HG03103 (cell line): ENCODE measurements around the gene DDX10.
"Not testable (repeated sequence)": the region's sequence is repeated elsewhere in the genome, so short reads cannot be mapped to it uniquely, and the experiment has no call there.

Experiments used
- ATAC-seq: cut with Tn5 transposase; IDR thresholded peaks from one replicate; pipeline ENCODE4 v1.9.1; 2021; ENCODE audit warnings: low read depth; ENCODE audit not compliant: unreplicated experiment

The DDX10 gene

GRCh38 chr11:108807262-108807661, 142.4 kb downstream of the DDX10 start:
- ATAC-seq, result no peak

DNA sequence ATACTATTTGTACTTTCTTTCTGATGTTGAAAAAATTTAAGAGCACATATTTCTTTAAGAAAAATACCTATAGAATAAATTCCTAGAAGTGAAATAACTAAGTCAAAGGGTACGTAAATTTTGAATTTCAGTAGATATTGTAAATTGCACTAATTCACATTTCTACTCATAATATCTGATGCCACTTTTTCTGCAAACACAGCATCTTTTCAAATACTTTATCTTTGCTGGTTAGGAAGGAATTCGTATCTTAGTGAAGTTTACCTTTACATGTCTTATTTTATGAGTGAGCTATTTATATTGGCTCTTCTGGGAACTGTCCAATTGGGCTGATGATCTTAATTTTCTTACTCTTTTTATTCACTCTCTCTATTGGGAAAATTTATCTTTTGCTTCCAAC, 148.2 kb downstream of the DDX10 start:
- no peak for ATAC-seq

DNA sequence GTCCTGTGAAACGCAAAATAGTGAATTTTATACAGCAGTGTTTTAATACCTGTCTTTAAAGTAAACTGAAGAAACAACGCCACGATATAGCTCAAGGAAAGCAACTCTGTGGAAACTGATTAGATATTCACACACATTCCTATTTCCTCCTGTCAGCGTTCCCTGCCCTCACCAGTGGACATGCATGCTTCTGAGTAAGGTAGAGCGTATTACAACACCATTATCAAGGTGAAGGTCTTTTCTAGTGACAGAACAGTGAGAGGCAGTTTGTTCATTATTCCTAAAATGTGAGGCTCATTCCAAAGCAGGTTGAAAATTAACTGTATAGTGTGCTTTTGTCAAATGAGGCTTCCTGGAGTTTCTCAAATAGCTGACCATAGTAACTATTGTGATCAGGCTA, 153.1 kb downstream of the DDX10 start:
- no peak for ATAC-seq

DNA sequence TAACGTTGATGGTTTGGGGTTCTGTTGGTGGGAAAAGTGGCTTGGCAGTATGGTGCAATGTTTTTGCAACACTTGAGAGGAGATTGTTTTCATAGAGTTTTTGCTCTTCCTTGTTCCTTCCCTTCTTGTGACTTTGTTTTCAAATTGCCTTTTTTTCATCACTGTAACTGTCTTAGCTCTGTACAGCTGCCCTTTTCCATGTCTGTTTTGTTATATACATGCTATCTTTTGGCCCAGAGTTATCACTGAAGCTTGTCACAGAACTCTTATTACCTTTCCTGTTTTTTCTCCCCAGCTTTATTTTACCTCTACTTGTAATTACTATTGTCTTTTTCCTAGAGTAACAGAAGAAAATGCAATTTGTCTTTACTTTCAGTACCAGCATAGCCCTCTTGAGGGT, 154.1 kb downstream of the DDX10 start:
- ATAC-seq, result no peak

DNA sequence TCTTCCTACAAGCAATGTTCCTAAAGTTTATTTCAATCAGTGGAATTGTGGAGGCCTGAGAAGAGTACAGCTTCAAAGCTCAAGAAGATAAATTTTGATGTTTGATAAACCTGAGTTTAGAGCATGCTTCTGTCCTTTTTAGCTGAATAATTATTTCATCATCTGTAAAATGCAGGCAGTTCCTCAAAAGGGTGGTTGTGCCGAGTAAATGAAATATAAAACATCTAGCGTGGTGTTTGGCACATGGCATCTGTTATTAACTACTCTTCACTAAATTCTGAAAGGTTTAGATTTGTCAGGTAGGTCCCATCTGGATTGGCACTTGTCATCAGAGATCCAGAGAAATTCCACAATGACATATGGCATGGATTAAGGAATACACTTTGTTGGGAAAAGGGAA, 155.1 kb downstream of the DDX10 start:
- ATAC-seq, result no peak

DNA sequence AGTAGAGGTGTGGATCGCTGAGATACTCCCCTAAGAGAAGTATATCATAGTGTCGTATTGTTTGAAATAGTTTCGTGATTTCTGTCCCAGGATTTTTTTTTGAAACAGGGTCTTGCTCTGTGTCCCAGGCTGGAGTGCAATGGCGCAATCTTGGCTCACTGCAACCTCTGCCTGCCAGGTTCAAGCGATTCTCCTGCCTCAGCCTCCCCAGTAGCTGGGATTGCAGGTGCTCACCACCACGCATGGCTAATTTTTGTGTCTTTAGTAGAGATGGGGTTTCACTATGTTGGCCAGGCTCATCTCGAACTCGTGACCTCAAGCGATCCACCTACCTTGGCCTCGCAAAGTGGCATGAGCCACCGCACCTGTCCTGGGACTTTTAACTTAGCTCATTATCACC, 159.1 kb downstream of the DDX10 start:
- ATAC-seq, result not testable (repeated sequence)

DNA sequence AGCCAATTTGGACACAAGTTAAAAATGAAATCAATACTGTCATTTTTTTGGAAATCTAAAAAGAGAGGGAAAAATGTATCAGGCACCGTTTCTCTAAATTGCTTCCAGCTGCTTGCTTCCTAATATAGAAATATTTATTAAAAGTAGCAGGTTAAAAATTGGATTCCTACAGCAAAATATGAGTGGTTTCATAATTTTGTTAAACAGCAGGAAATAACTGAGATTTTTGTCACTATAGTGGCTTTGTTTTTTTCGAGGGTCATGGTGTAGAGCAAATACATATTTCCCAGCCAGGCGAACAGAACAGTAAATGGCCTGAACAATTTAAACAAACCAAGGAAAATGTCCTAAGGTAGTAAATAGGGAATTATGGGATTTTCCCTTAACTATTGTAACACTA, 159.7 kb downstream of the DDX10 start:
- ATAC-seq, result no peak

- ATAC-seq, result no peak
These were observed 160.5 kb downstream of the DDX10 start for GRCh38 chr11:108825381-108825780.

GRCh38 chr11:108826136-108826535, 161.3 kb downstream of the DDX10 start:
- no peak for ATAC-seq

GRCh38 chr11:108835624-108836023, 170.8 kb downstream of the DDX10 start:
- ATAC-seq, result no peak

DNA sequence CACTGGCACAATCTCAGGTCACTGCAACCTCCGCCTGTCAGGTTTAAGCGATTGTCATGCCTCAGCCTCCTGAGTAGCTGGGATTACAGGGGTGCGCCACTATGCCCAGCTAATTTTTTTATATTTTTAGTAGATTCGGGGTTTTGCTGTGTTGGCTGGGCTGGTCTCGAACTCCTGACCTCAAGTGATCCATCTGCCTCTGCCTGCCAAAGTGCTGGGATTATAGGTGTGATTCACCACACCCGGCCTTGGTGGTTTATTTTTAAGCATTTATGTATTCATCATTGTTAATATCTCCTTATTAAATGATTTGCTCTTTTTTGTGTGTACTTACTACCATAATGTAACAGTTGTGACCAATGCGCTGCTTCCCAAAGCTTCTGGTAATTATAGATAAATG, 171.7 kb downstream of the DDX10 start:
- ATAC-seq, result no peak

DNA sequence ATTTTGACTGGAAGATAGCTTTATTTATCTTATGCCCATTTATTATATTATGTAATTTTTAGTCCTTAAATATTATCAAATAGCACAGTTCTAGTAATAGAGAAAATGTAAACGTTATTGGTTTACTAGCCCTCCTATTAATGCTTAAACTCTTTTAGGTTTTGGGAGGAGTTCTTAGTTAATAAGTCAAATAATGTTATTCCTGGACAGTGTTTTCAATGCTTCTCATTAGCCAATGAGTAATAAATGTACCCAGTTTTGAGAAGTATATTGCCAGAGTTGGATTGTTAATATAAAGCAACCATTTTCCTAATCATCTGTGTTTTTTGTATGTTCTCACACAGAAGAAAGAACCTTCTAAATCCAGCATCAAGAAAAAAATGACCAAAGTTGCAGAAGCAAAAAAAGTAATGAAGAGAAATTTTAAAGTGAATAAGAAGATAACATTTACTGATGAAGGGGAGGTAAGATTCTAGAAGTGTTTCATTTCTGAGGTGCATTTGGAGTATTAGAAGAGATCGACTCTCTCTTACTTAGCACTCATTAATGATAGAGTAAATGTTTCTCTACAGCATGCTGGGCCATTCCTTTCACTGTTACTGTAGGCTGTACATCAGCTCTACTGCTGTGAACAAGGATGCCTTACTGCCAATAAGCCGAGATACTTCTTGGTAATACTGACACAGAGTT, 173.4 kb downstream of the DDX10 start:
- no peak for ATAC-seq

- no peak for ATAC-seq
These were observed 173.9 kb downstream of the DDX10 start for GRCh38 chr11:108838792-108839105.

DNA sequence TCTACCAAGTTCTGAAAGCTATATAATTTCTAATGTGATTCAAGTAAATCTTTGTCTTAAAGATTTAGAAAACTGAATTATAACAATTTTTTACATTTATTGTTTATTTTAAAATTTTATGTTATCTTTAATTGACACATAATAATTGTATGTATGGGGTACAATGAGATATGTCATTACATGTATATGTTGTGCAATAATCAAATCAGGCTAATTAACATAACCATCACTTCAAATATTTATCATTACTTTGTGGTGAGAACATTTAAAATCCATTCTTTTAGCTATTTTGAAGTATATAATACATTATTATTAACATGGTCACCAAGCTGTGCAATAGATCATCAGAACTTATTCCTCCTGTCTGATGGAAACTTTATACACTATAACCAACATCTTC, 181.1 kb downstream of the DDX10 start:
- ATAC-seq, result no peak

DNA sequence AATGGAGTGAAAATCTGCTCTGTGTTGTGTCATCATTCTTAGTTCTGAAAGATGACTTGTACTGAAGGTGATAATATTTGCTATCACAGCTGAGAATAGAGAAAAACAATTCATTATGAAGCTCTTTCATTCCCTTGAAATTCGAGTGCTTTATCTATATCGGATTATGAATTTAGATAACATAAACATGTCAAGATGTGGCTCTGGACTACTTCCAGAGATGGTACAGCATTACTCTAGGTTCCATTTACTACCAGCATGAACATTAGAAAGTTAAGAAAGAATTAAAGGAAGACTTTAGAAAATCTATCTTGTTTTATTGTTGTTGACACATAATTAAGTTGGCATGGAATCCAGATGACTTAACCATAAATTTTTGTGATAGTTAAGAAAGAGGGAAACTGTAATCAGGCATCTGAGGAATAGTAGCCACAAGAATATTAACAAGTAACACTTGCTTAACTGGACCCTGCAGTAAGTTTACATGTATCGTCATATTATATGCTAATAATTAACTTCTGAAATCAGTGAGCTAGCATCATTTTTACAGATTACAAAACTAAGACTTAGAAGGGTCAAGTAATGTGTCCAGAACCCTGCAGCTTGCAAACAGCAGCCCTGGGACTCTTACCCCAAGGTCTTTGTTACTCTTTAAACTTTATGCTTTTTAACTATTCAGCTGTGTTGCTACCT, 182.6 kb downstream of the DDX10 start:
- no peak for ATAC-seq

- no peak for ATAC-seq
These were observed 186.9 kb downstream of the DDX10 start for GRCh38 chr11:108851781-108852180.

DNA sequence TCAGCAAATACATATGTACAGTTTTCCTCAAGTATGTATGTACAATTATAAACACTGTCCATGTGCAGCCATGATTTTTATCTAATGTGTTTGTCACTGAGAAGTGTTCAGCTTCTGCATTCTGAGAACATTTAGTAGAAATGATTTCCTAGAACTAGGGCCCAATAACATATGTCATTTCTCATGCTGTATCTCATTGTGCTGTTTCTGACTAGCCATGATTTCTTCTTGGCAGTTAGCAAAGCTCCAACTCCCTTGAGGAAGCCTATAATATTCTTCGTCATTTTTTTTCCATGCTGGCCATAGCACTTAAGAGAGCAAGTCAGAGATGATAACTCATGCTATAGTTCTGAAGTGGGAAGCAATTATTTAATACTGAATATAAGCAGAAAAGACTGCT, 187.8 kb downstream of the DDX10 start:
- no peak for ATAC-seq

DNA sequence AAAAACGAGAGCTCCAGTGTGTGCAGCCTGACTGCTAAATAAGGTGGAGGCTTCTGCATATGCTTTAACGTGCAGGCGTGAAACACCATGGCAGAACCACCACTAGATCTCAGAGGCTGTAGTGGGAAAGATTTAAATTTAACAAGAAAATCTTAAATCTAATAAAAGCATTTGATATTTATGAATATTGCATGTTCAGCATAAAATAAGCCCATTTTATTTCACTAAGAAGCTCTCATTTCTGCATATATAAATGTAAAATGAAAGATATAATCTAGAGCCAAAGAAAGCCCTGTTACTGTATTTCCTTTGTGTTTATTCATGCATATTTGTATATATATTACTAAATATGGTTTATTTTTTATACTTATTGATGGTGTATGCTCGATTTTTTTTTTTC, 188.3 kb downstream of the DDX10 start:
- ATAC-seq, result no peak

DNA sequence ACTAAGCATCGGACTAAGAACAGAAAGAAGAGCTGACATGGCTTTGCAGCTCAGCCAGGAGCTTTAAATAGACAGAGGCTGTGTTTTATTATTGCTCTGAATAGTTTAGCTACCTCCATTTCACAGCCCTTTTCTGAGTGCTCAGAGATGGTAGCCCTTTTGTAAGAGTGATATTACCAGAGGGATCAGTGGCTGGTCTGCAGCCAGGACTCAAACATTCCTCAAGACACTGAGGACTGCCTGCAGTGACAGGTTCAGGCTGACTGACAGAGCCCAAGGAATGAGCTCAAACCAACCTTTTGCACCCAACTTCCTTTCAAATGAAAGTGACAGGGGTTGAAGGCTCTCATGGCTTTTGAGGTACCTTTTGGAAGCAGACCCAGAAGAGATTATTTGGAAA, 189.0 kb downstream of the DDX10 start:
- peak; percentile 47 for ATAC-seq

GRCh38 chr11:108854346-108854745, 189.5 kb downstream of the DDX10 start:
- peak; percentile 96 for ATAC-seq

- ATAC-seq, result no peak
These were observed 192.5 kb downstream of the DDX10 start for GRCh38 chr11:108857382-108857781.

- ATAC-seq, result no peak
These were observed 193.8 kb downstream of the DDX10 start for GRCh38 chr11:108858622-108859021.

- ATAC-seq, result no peak
These were observed 194.6 kb downstream of the DDX10 start for GRCh38 chr11:108859510-108859909.
